Endothelial cell of umbilical vein (primary cell): ENCODE measurements around the gene MSRB2. TPM values are rescaled to one million over a fixed set of nuclear protein-coding genes. Genes with fewer than 3 reads are reported as not detected.

Experiments
- BruUV-seq: library from RNA; stranded (reverse); fragments of 400-500 nt; replicated peaks from 2 replicates; lab custom pipeline; 2021; lab: Mats Ljungman, UMichigan
- CTCF ChIA-PET: fragments of 300-600, 350-600 bp; sonication (Branson Sonifier 250); formaldehyde crosslinking; loops from one replicate; lab custom pipeline; 2021; ENCODE audit warnings: antibody characterized with exemption, inconsistent platforms; lab: Charles Lee
- POLR2A ChIA-PET: fragments of 300-600, 350-600 bp; sonication (Branson Sonifier 250); formaldehyde crosslinking; loops from one replicate; lab custom pipeline; 2021; ENCODE audit warnings: antibody characterized with exemption, inconsistent platforms; lab: Charles Lee
- DNase-seq: peaks from one replicate; pipeline ENCODE4 v3.0.0-alpha.2; 2011; ENCODE audit warnings: low read depth, low spot score
- FAIRE-seq: peaks from 2 replicates; lab custom pipeline; 2011; peaks lifted over from hg19 to GRCh38; lab: Jason Lieb, UNC
- H2AFZ ChIP-seq: 2 replicates; pipeline ENCODE4 v1.6.0; 2012; ENCODE audit warnings: low read depth, low read length, control low read depth, inconsistent platforms
- H3K27ac ChIP-seq: 2 replicates; pipeline ENCODE4 v1.5.1; 2011; ENCODE audit warnings: low read depth, mild to moderate bottlenecking, control low read depth, low read length, moderate library complexity; ENCODE audit not compliant: insufficient read depth
- H3K27me3 ChIP-seq, 2 experiments: 2 replicates each; pipeline versions ENCODE4 v1.6.0 to v1.6.1; 2011; ENCODE audit warnings: low read length in 2 of 2, mixed read lengths in 1 of 2; ENCODE audit not compliant: control insufficient read depth in 2 of 2, insufficient read depth in 2 of 2
- H3K36me3 ChIP-seq, 2 experiments: 2 replicates in 1 of 2; 3 replicates in 1 of 2; pipeline ENCODE4 v1.5.1; 2011; ENCODE audit warnings: low read length in 2 of 2, mild to moderate bottlenecking in 1 of 2, moderate library complexity in 1 of 2; ENCODE audit not compliant: control insufficient read depth in 2 of 2, insufficient read depth in 2 of 2; ENCODE audit errors: extremely low read depth in 1 of 2
- H3K4me1 ChIP-seq: 3 replicates; pipeline ENCODE4 v1.5.1; 2011; ENCODE audit warnings: mild to moderate bottlenecking, low read length; ENCODE audit not compliant: control insufficient read depth, insufficient read depth; ENCODE audit errors: extremely low read depth
- H3K4me2 ChIP-seq: 2 replicates; pipeline ENCODE4 v1.6.1; 2011; ENCODE audit warnings: low read length, control low read depth, mixed read lengths; ENCODE audit not compliant: insufficient read depth
- H3K4me3 ChIP-seq, 3 experiments: fragments of 200-600 bp in 1 of 3; sonication (generic), shearing (Covaris generic) in 1 of 3; replicated peaks in 1 of 3; 2 replicates each; pipeline ENCODE4 v1.5.1; 2011 to 2016; ENCODE audit warnings: control low read depth in 3 of 3, low read length in 3 of 3, mild to moderate bottlenecking in 2 of 3, inconsistent platforms in 1 of 3, low read depth in 1 of 3, moderate library complexity in 1 of 3; ENCODE audit not compliant: insufficient read depth in 1 of 3
- H3K79me2 ChIP-seq: 2 replicates; pipeline ENCODE4 v1.6.0; 2012; ENCODE audit warnings: low read length, inconsistent platforms; ENCODE audit not compliant: control insufficient read depth, insufficient read depth
- H3K9ac ChIP-seq: replicated peaks from 2 replicates; pipeline ENCODE3; 2011; ENCODE audit warnings: low read length, control low read depth; ENCODE audit not compliant: insufficient read depth; ENCODE audit errors: extremely low read depth
- H3K9me1 ChIP-seq: replicated peaks from 3 replicates; pipeline ENCODE4 v1.6.0; 2011; ENCODE audit warnings: mild to moderate bottlenecking, low read length; ENCODE audit not compliant: control insufficient read depth, insufficient read depth; ENCODE audit errors: extremely low read depth
- H3K9me3 ChIP-seq: replicated peaks from 2 replicates; pipeline ENCODE4 v1.5.1; 2012; ENCODE audit warnings: low read length, inconsistent platforms; ENCODE audit not compliant: control insufficient read depth, insufficient read depth
- H4K20me1 ChIP-seq: replicated peaks from 2 replicates; pipeline ENCODE3; 2011; ENCODE audit warnings: mild to moderate bottlenecking, low read length; ENCODE audit not compliant: control insufficient read depth, insufficient read depth; ENCODE audit errors: extremely low read depth
- CTCF ChIP-seq, 2 donors: IDR thresholded peaks; 1 replicate in 1 of 2; 2 replicates in 1 of 2; pipeline ENCODE4 v1.5.1; 2011; ENCODE audit warnings: low read length in 2 of 2, mild to moderate bottlenecking in 2 of 2, moderate library complexity in 2 of 2, control low read depth in 1 of 2, inconsistent platforms in 1 of 2, low read depth in 1 of 2; ENCODE audit not compliant: insufficient read depth in 1 of 2; ENCODE audit errors: extremely low read depth in 1 of 2
- EZH2 ChIP-seq: IDR thresholded peaks from 2 replicates; pipeline ENCODE4 v1.6.1; 2012; ENCODE audit warnings: borderline replicate concordance, low read depth, mild to moderate bottlenecking, moderate library complexity, low read length, inconsistent platforms; ENCODE audit not compliant: severe bottlenecking
- FOS ChIP-seq: IDR thresholded peaks from 2 replicates; pipeline ENCODE4 v1.6.1; 2011; ENCODE audit warnings: mild to moderate bottlenecking, low read length, moderate library complexity, borderline replicate concordance; ENCODE audit not compliant: insufficient read depth
- GATA2 ChIP-seq: IDR thresholded peaks from 2 replicates; pipeline ENCODE4 v1.7.0; 2011; ENCODE audit warnings: low read depth, mild to moderate bottlenecking, moderate library complexity, mixed read lengths, low read length; ENCODE audit not compliant: insufficient read length, insufficient read depth
- JUN ChIP-seq: IDR thresholded peaks from 2 replicates; pipeline ENCODE4 v1.6.1; 2011; ENCODE audit warnings: borderline replicate concordance, low read depth; ENCODE audit not compliant: insufficient read length, insufficient read depth
- MAX ChIP-seq: IDR thresholded peaks from 2 replicates; pipeline ENCODE4 v1.6.1; 2011; ENCODE audit not compliant: insufficient read depth, insufficient read length
- MYC ChIP-seq: IDR thresholded peaks from one replicate; pipeline ENCODE4 v1.6.1; 2011; ENCODE audit warnings: mild to moderate bottlenecking, low read depth, low read length
- POLR2A ChIP-seq: IDR thresholded peaks from 2 replicates; pipeline ENCODE4 v1.6.1; 2012; ENCODE audit warnings: low read depth, mild to moderate bottlenecking, control low read depth, low read length
- POLR2AphosphoS5 ChIP-seq: IDR thresholded peaks from 2 replicates; pipeline ENCODE4 v1.6.1; 2012; ENCODE audit warnings: low read depth, mild to moderate bottlenecking, control low read depth, low read length, moderate library complexity; ENCODE audit not compliant: insufficient read depth
- dilution Hi-C: fragments of 300-500 bp; cut with MboI; formaldehyde crosslinking; loops from one replicate; pipeline ENCODE4 v1.15.0; 2019; ENCODE audit warnings: low sequenced_read_pairs; ENCODE audit not compliant: extremely low pct_ligation_motif_present
- intact Hi-C: fragments of 100-400 bp; cut with micrococcal nuclease; formaldehyde crosslinking; loops from one replicate; pipeline ENCODE4 v1.10.0; 2022
- polyA plus RNA-seq, 4 experiments: library from polyadenylated mRNA; depleted of rRNA in 3 of 4; stranded (reverse) in 3 of 4; unstranded in 1 of 4; fragments of >200 nt; gene quantifications; 2 replicates each; pipeline versions ENCODE4 v1.2.1 to v1.2.3, GENCODE V29; 2011 to 2012; ENCODE audit warnings: missing spikeins in 1 of 4
- total RNA-seq: library from RNA; stranded (reverse); gene quantifications from 2 replicates; pipeline ENCODE4 v1.2.3, GENCODE V29; 2021

The MSRB2 gene
- total and polyA plus RNA-seq, 2 donors (not counting 3 experiments of a cell fraction or from before 2014, with no cell fraction given): 16.2 to 20.6 TPM

GRCh38 chr10:23046027-23046426 lies 49.4 kb upstream of the MSRB2 start:
- no peaks in the 10 kb centered on the region for H3K9me3 ChIP-seq
- no peaks in the 10 kb centered on the region for H3K27me3 ChIP-seq
- H4K20me1 ChIP-seq: no peaks in the 10 kb centered on the region
- H3K79me2 ChIP-seq: no peaks in the 10 kb centered on the region
- no TSS peak for BruUV-seq
- no peak overlapping the region for H3K4me2 ChIP-seq
- dilution Hi-C loops: no loop called here
- no peak overlapping the region for H2AFZ ChIP-seq
- ChIA-PET POLR2A (no interaction called here), CTCF (interaction anchor here (1.1 kb wide), 1 partner anchor 8 kb away, joined by 3 read pairs; no protein-coding TSS in a partner anchor)
- DNase-seq: no peak
- H3K4me3 ChIP-seq: no peak overlapping the region
- FAIRE-seq: no peak
- no peaks in the 10 kb centered on the region for H3K36me3 ChIP-seq
- H3K9me1 ChIP-seq: no peaks in the 10 kb centered on the region
- no peaks in the 10 kb centered on the region for H3K4me1 ChIP-seq
- TF ChIP-seq CTCF (IDR thresholded peaks at IDR 0.05; ENCODE audit: extremely low read depth in 1 of 2, insufficient read depth in 1 of 2, low read depth in 1 of 2, low read length in 2 of 2): no peak
- TF ChIP-seq FOS: no peak
- no peak for TF ChIP-seq POLR2AphosphoS5
- TF ChIP-seq JUN: no peak
- TF ChIP-seq GATA2: no peak
- no peak for TF ChIP-seq MYC
- no peak for TF ChIP-seq EZH2
- TF ChIP-seq MAX: no peak
- TF ChIP-seq POLR2A: no peak
- no peak overlapping the region for H3K27ac ChIP-seq
- intact Hi-C loops: no loop called here
- H3K9ac ChIP-seq: no peak overlapping the region
